ENCODE data around the gene CPSF4. TPM values are rescaled to one million over a fixed set of nuclear protein-coding genes. Genes with fewer than 3 reads are reported as not detected.
"Not testable (repeated sequence)": the region's sequence is repeated elsewhere in the genome, so short reads cannot be mapped to it uniquely, and the experiment has no call there.

The CPSF4 gene
- total RNA-seq, 2 experiments from 2014 or later = 70.0 to 70.1 TPM

- H3K27ac Mint-ChIP-seq = no peak overlapping the region
- H3K4me3 Mint-ChIP-seq = no peak overlapping the region
- no peaks in the 10 kb centered on the region for H3K27me3 Mint-ChIP-seq
- no peak for DNase-seq
- H3K9me3 Mint-ChIP-seq = no peaks in the 10 kb centered on the region
- H3K4me1 Mint-ChIP-seq = peaks cover 26% of the 10 kb centered on the region
- H3K36me3 Mint-ChIP-seq = peaks cover 9% of the 10 kb centered on the region
These were observed 40.0 kb downstream of the CPSF4 start for GRCh38 chr7:99478464-99479440.

- H3K27ac Mint-ChIP-seq = no peak overlapping the region
These were observed 46.4 kb downstream of the CPSF4 start for GRCh38 chr7:99485094-99485493.

GRCh38 chr7:99489235-99489634 lies 50.5 kb downstream of the CPSF4 start:
- H3K9me3 Mint-ChIP-seq = peaks cover 16% of the 10 kb centered on the region

More at GRCh38 chr7:99485094-99485493, 46.4 kb downstream of the CPSF4 start:
- Mint-ChIP-seq H3K4me3 (no peak overlapping the region), H3K36me3 (peaks cover 28% of the 10 kb centered on the region), H3K4me1 (peaks cover 2% of the 10 kb centered on the region), H3K9me3 (no peaks in the 10 kb centered on the region), H3K27me3 (no peaks in the 10 kb centered on the region)
- DNase-seq = no peak

GRCh38 chr7:99490878-99491277 lies 52.1 kb downstream of the CPSF4 start:
- no peaks in the 10 kb centered on the region for H3K4me1 Mint-ChIP-seq
- H3K4me3 Mint-ChIP-seq = no peak overlapping the region
- H3K27ac Mint-ChIP-seq = no peak overlapping the region
- peaks cover 18% of the 10 kb centered on the region for H3K9me3 Mint-ChIP-seq
- DNase-seq = no peak
- H3K36me3 Mint-ChIP-seq = peaks cover 72% of the 10 kb centered on the region
- no peaks in the 10 kb centered on the region for H3K27me3 Mint-ChIP-seq

More at GRCh38 chr7:99489235-99489634, 50.5 kb downstream of the CPSF4 start:
- Mint-ChIP-seq H3K27ac (no peak overlapping the region), H3K27me3 (no peaks in the 10 kb centered on the region), H3K4me1 (no peaks in the 10 kb centered on the region), H3K36me3 (peaks cover 60% of the 10 kb centered on the region), H3K4me3 (no peak overlapping the region)
- no peak for DNase-seq

- H3K36me3 Mint-ChIP-seq = peaks cover 72% of the 10 kb centered on the region
- peaks cover 21% of the 10 kb centered on the region for H3K9me3 Mint-ChIP-seq
- DNase-seq = no peak
- peaks cover 16% of the 10 kb centered on the region for H3K4me1 Mint-ChIP-seq
- no peak overlapping the region for H3K4me3 Mint-ChIP-seq
- H3K27ac Mint-ChIP-seq = peak overlapping the region; percentile 16
- no peaks in the 10 kb centered on the region for H3K27me3 Mint-ChIP-seq
These were observed 55.1 kb downstream of the CPSF4 start for GRCh38 chr7:99493823-99494222.

- H3K27ac Mint-ChIP-seq = peak overlapping the region; percentile 46
- H3K36me3 Mint-ChIP-seq = peaks cover 56% of the 10 kb centered on the region
- no peaks in the 10 kb centered on the region for H3K27me3 Mint-ChIP-seq
- peaks cover 22% of the 10 kb centered on the region for H3K9me3 Mint-ChIP-seq
- H3K4me3 Mint-ChIP-seq = peak overlapping the region; percentile 92
- no peak for DNase-seq
- peaks cover 27% of the 10 kb centered on the region for H3K4me1 Mint-ChIP-seq
These were observed 59.2 kb downstream of the CPSF4 start for GRCh38 chr7:99497766-99498545.

- Mint-ChIP-seq H3K9me3 (peaks cover 16% of the 10 kb centered on the region), H3K4me1 (peaks cover 29% of the 10 kb centered on the region), H3K36me3 (peaks cover 51% of the 10 kb centered on the region), H3K27me3 (no peaks in the 10 kb centered on the region), H3K4me3 (peak overlapping the region; percentile 92), H3K27ac (peak overlapping the region; percentile 95)
- DNase-seq = no peak
These were observed 59.8 kb downstream of the CPSF4 start for GRCh38 chr7:99498546-99498944.

GRCh38 chr7:99499371-99499720 lies 60.6 kb downstream of the CPSF4 start:
- Mint-ChIP-seq H3K4me3 (peak overlapping the region; percentile 92), H3K4me1 (peaks cover 29% of the 10 kb centered on the region), H3K27me3 (no peaks in the 10 kb centered on the region), H3K9me3 (peaks cover 8% of the 10 kb centered on the region), H3K36me3 (peaks cover 43% of the 10 kb centered on the region), H3K27ac (peak overlapping the region; percentile 95)
- DNase-seq = no peak

GRCh38 chr7:99499721-99500636 lies 61.2 kb downstream of the CPSF4 start, which contains the start of gene ZNF394:
Gene ZNF394, minus strand, starts transcription at chr7:99500281. Its CDS starts 188 bp downstream, at chr7:99500093.
- peaks cover 29% of the 10 kb centered on the region for H3K4me1 Mint-ChIP-seq
- peak within 1 kb of the TSS; percentile 95 for H3K27ac Mint-ChIP-seq
- peaks cover 7% of the 10 kb centered on the region for H3K9me3 Mint-ChIP-seq

GRCh38 chr7:99500637-99501009 lies 61.9 kb downstream of the CPSF4 start:
- H3K4me1 Mint-ChIP-seq = peaks cover 31% of the 10 kb centered on the region
- no peak for DNase-seq
- H3K27ac Mint-ChIP-seq = peak overlapping the region; percentile 95
- peaks cover 30% of the 10 kb centered on the region for H3K36me3 Mint-ChIP-seq
- H3K9me3 Mint-ChIP-seq = peaks cover 7% of the 10 kb centered on the region
- no peaks in the 10 kb centered on the region for H3K27me3 Mint-ChIP-seq
- peak overlapping the region; percentile 92 for H3K4me3 Mint-ChIP-seq

More at GRCh38 chr7:99499721-99500636, 61.2 kb downstream of the CPSF4 start, which contains the start of gene ZNF394:
- peaks cover 36% of the 10 kb centered on the region for H3K36me3 Mint-ChIP-seq
- H3K27me3 Mint-ChIP-seq = no peaks in the 10 kb centered on the region
- H3K4me3 Mint-ChIP-seq = peak within 1 kb of the TSS; percentile 92
- DNase-seq = peak; percentile 89

GRCh38 chr7:99501236-99501635 lies 62.5 kb downstream of the CPSF4 start:
- H3K4me1 Mint-ChIP-seq = peaks cover 36% of the 10 kb centered on the region
- H3K36me3 Mint-ChIP-seq = peaks cover 27% of the 10 kb centered on the region
- not testable (repeated sequence) for DNase-seq, H3K27me3 Mint-ChIP-seq, H3K9me3 Mint-ChIP-seq
- H3K4me3 Mint-ChIP-seq = peak overlapping the region; percentile 92
- peak overlapping the region; percentile 38 for H3K27ac Mint-ChIP-seq

GRCh38 chr7:99504281-99504602 lies 65.5 kb downstream of the CPSF4 start:
- Mint-ChIP-seq H3K4me1 (peaks cover 27% of the 10 kb centered on the region), H3K27ac (peak overlapping the region; percentile 92), H3K27me3 (no peaks in the 10 kb centered on the region), H3K9me3 (peaks cover 5% of the 10 kb centered on the region), H3K36me3 (peaks cover 17% of the 10 kb centered on the region), H3K4me3 (peak overlapping the region; percentile 90)
- no peak for DNase-seq

- peak; percentile 97 for DNase-seq
- Mint-ChIP-seq H3K4me3 (peak within 1 kb of the TSS; percentile 90), H3K9me3 (peaks cover 5% of the 10 kb centered on the region), H3K4me1 (peaks cover 27% of the 10 kb centered on the region), H3K36me3 (peaks cover 17% of the 10 kb centered on the region), H3K27me3 (no peaks in the 10 kb centered on the region), H3K27ac (peak within 1 kb of the TSS; percentile 92)
These were observed 66.0 kb downstream of the CPSF4 start, which contains the start of gene ZKSCAN5 for GRCh38 chr7:99504603-99505323. Gene ZKSCAN5, plus strand, starts transcription at chr7:99504662. Its CDS starts 1,383 bp downstream, at chr7:99506045.

- Mint-ChIP-seq H3K27ac (peak overlapping the region; percentile 92), H3K4me3 (peak overlapping the region; percentile 90), H3K27me3 (no peaks in the 10 kb centered on the region), H3K4me1 (peaks cover 27% of the 10 kb centered on the region), H3K36me3 (peaks cover 17% of the 10 kb centered on the region), H3K9me3 (peaks cover 5% of the 10 kb centered on the region)
- no peak for DNase-seq
These were observed 66.5 kb downstream of the CPSF4 start for GRCh38 chr7:99505324-99505662.

Data from activated naive CD8-positive, alpha-beta T cell treated with anti-CD3 and anti-CD28 coated beads for 36 hours (primary cell).